HepG2 (cell line): ENCODE measurements around the gene SSU72. TPM values are rescaled to one million over a fixed set of nuclear protein-coding genes. Genes with fewer than 3 reads are reported as not detected.

Experiments
- EP300 ChIP-seq, 3 experiments: sonication (generic) in 1 of 3; formaldehyde crosslinking in 1 of 3; IDR thresholded peaks; 2 replicates each; pipeline versions ENCODE4 v1.5.1 to v1.6.1; 2011 to 2020; ENCODE audit warnings: low read depth in 2 of 3, low read length in 2 of 3, borderline replicate concordance in 1 of 3, improper control_type of control experiment in 1 of 3, mild to moderate bottlenecking in 1 of 3, missing genetic modification reagents in 1 of 3, moderate library complexity in 1 of 3
- HOXA3 ChIP-seq: sonication (generic); formaldehyde crosslinking; IDR thresholded peaks from 2 replicates; pipeline ENCODE4 v1.5.0; 2020; ENCODE audit warnings: missing genetic modification reagents
- MBNL3 ChIP-seq: fragments of 250-450 bp; sonication (Bioruptor Pico); conservative IDR thresholded peaks from 2 replicates; pipeline ENCODE4 v1.8.0; 2022; ENCODE audit warnings: mild to moderate bottlenecking, inconsistent platforms
- NR2F2 ChIP-seq: IDR thresholded peaks from 2 replicates; pipeline ENCODE4 v1.6.1; 2012; ENCODE audit warnings: low read depth, inconsistent platforms, borderline replicate concordance
- POLR2G ChIP-seq: fragments of 200-400 bp; formaldehyde crosslinking; IDR thresholded peaks from 2 replicates; pipeline ENCODE4 v1.6.1; 2018; ENCODE audit warnings: mild to moderate bottlenecking, low read depth, low read length, moderate library complexity
- SMAD1 ChIP-seq: sonication (generic); formaldehyde crosslinking; IDR thresholded peaks from 2 replicates; pipeline ENCODE4 v1.4.0; 2020; ENCODE audit warnings: missing genetic modification reagents, low read depth, mild to moderate bottlenecking, borderline replicate concordance
- TBX3 ChIP-seq: fragments of 450-650 bp; IDR thresholded peaks from 2 replicates; pipeline ENCODE4 v1.6.1; 2017; ENCODE audit warnings: antibody characterized with exemption, mild to moderate bottlenecking, inconsistent platforms, borderline replicate concordance
- TEAD3 ChIP-seq: optimal IDR thresholded peaks from 2 replicates; pipeline ENCODE3; 2016; ENCODE audit warnings: borderline replicate concordance
- THYN1 ChIP-seq: sonication (generic); formaldehyde crosslinking; IDR thresholded peaks from 2 replicates; pipeline ENCODE4 v1.8.1; 2023; ENCODE audit warnings: low read depth, mild to moderate bottlenecking, moderate library complexity, missing genetic modification reagents, borderline replicate concordance
- ZBTB38 ChIP-seq: sonication (generic); formaldehyde crosslinking; IDR thresholded peaks from 2 replicates; pipeline ENCODE4 v1.5.1; 2020; ENCODE audit warnings: mild to moderate bottlenecking, missing genetic modification reagents
- ZFP37 ChIP-seq: sonication (generic); formaldehyde crosslinking; IDR thresholded peaks from 2 replicates; pipeline ENCODE4 v1.4.0; 2020; ENCODE audit warnings: missing genetic modification reagents, borderline replicate concordance
- ZFP90 ChIP-seq: sonication (generic); formaldehyde crosslinking; IDR thresholded peaks from 2 replicates; pipeline ENCODE4 v1.8.0; 2022; ENCODE audit warnings: missing genetic modification reagents, mild to moderate bottlenecking, inconsistent platforms, borderline replicate concordance
- ZNF17 ChIP-seq: sonication (generic); formaldehyde crosslinking; IDR thresholded peaks from 2 replicates; pipeline ENCODE4 v1.5.0; 2020; ENCODE audit warnings: mild to moderate bottlenecking, missing genetic modification reagents
- ZNF235 ChIP-seq: sonication (generic); formaldehyde crosslinking; IDR thresholded peaks from 2 replicates; pipeline ENCODE4 v1.8.1; 2023; ENCODE audit warnings: mild to moderate bottlenecking, missing genetic modification reagents, borderline replicate concordance
- ZNF30 ChIP-seq: sonication (generic); formaldehyde crosslinking; IDR thresholded peaks from 2 replicates; pipeline ENCODE4 v1.5.0; 2020; ENCODE audit warnings: mild to moderate bottlenecking, missing genetic modification reagents
- ZNF484 ChIP-seq: sonication (generic); formaldehyde crosslinking; IDR thresholded peaks from 2 replicates; pipeline ENCODE4 v1.5.1; 2020; ENCODE audit warnings: mild to moderate bottlenecking, low read depth, missing genetic modification reagents, borderline replicate concordance
- ZNF547 ChIP-seq: sonication (generic); formaldehyde crosslinking; IDR thresholded peaks from 2 replicates; pipeline ENCODE4 v1.5.1; 2020; ENCODE audit warnings: mild to moderate bottlenecking, missing genetic modification reagents
- ZNF574 ChIP-seq: sonication (generic); formaldehyde crosslinking; IDR thresholded peaks from 2 replicates; pipeline ENCODE4 v1.4.0; 2020; ENCODE audit warnings: missing genetic modification reagents
- ZNF7 ChIP-seq: IDR thresholded peaks from 2 replicates; pipeline ENCODE4 v1.6.1; 2016; ENCODE audit warnings: missing biosample characterization, missing genetic modification reagents
- ZNF709 ChIP-seq: sonication (generic); formaldehyde crosslinking; IDR thresholded peaks from 2 replicates; pipeline ENCODE4 v1.5.0; 2020; ENCODE audit warnings: mild to moderate bottlenecking, missing genetic modification reagents
- ZNF790 ChIP-seq: sonication (generic); formaldehyde crosslinking; IDR thresholded peaks from 2 replicates; pipeline ENCODE4 v1.8.0; 2022; ENCODE audit warnings: missing genetic modification reagents, mild to moderate bottlenecking, borderline replicate concordance
- polyA plus RNA-seq, 8 experiments: library from polyadenylated mRNA; depleted of rRNA in 3 of 8; stranded (reverse) in 7 of 8; unstranded in 1 of 8; fragments of >200 nt; fragmentation: Illumina TruSeq in 4 of 8; extraction: Trizol in 4 of 8; gene quantifications; 2 replicates each; pipeline versions ENCODE4 v1.2.1 to v1.2.3, GENCODE V29; 2011 to 2016; ENCODE audit warnings: low read depth in 4 of 8, missing spikeins in 1 of 8, mixed read lengths in 1 of 8; ENCODE audit not compliant: insufficient read depth in 1 of 8
- total RNA-seq, 5 experiments: library from RNA; depleted of rRNA; stranded (reverse); fragments of >200 nt; fragmentation: Illumina TruSeq; extraction: Trizol; gene quantifications; 2 replicates each; pipeline ENCODE4 v1.2.3, GENCODE V29; 2016; ENCODE audit warnings: low read depth in 1 of 5
- TF ChIP-seq, protein P1 (sequence below): sonication (generic); formaldehyde crosslinking; IDR thresholded peaks from 2 replicates; pipeline ENCODE4 v1.4.0; 2020; ENCODE audit warnings: low read depth, mild to moderate bottlenecking, missing genetic modification reagents
- TF ChIP-seq, protein P2 (sequence below): sonication (generic); formaldehyde crosslinking; IDR thresholded peaks from 2 replicates; pipeline ENCODE4 v1.5.0; 2020; ENCODE audit warnings: missing genetic modification reagents
- TF ChIP-seq, protein P3 (sequence below): sonication (generic); formaldehyde crosslinking; conservative IDR thresholded peaks from 2 replicates; pipeline ENCODE4 v1.4.0; 2020; ENCODE audit warnings: missing genetic modification reagents

Gene SSU72
- total and polyA plus RNA-seq, 2 of the 13 experiments (the other 11 are each of a cell fraction or from before 2014, with no cell fraction given), result 42.8 to 67.1 TPM

GRCh38 chr1:1614204-1614953 lies 39.7 kb upstream of the SSU72 start (continued):
- TF ChIP-seq EP300 (IDR thresholded peaks at IDR 0.05; ENCODE audit: low read depth in 2 of 2, low read length in 2 of 2) (no peak), EP300 (CRISPR knock-in tag; IDR thresholded peaks at IDR 0.05; ENCODE audit: borderline replicate concordance) (no peak), POLR2G (0 out of 2 replicates have a peak, but pooled peaks have one; percentile 6), NR2F2 (no peak), ZNF17 (CRISPR knock-in tag) (no peak), ZNF235 (CRISPR knock-in tag) (no peak), SMAD1 (CRISPR knock-in tag) (no peak), ZNF484 (CRISPR knock-in tag) (no peak), ZNF7 (CRISPR knock-in tag) (0 out of 2 replicates have a peak, but pooled peaks have one; percentile 17), TBX3 (no peak), ZFP37 (CRISPR knock-in tag) (no peak), ZNF547 (CRISPR knock-in tag) (no peak), ZNF574 (CRISPR knock-in tag) (no peak), THYN1 (CRISPR knock-in tag) (no peak), ZNF30 (CRISPR knock-in tag) (no peak), ZNF790 (CRISPR knock-in tag) (no peak), MBNL3 (CRISPR knock-in tag) (no peak), ZBTB38 (no peak), ZFP90 (CRISPR knock-in tag) (no peak; the same call in 1 of the 2 replicates), HOXA3 (CRISPR knock-in tag) (peak; percentile 0; the same call in 1 of the 2 replicates), ZNF709 (no peak), TEAD3 (CRISPR knock-in tag) (no peak)
- TF ChIP-seq, protein P1, sequence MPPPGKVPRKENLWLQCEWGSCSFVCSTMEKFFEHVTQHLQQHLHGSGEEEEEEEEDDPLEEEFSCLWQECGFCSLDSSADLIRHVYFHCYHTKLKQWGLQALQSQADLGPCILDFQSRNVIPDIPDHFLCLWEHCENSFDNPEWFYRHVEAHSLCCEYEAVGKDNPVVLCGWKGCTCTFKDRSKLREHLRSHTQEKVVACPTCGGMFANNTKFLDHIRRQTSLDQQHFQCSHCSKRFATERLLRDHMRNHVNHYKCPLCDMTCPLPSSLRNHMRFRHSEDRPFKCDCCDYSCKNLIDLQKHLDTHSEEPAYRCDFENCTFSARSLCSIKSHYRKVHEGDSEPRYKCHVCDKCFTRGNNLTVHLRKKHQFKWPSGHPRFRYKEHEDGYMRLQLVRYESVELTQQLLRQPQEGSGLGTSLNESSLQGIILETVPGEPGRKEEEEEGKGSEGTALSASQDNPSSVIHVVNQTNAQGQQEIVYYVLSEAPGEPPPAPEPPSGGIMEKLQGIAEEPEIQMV (CRISPR knock-in tag), result 0 out of 2 replicates have a peak, but pooled peaks have one; percentile 35
- TF ChIP-seq, protein P2, sequence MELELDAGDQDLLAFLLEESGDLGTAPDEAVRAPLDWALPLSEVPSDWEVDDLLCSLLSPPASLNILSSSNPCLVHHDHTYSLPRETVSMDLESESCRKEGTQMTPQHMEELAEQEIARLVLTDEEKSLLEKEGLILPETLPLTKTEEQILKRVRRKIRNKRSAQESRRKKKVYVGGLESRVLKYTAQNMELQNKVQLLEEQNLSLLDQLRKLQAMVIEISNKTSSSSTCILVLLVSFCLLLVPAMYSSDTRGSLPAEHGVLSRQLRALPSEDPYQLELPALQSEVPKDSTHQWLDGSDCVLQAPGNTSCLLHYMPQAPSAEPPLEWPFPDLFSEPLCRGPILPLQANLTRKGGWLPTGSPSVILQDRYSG, result no peak
- TF ChIP-seq, protein P3, sequence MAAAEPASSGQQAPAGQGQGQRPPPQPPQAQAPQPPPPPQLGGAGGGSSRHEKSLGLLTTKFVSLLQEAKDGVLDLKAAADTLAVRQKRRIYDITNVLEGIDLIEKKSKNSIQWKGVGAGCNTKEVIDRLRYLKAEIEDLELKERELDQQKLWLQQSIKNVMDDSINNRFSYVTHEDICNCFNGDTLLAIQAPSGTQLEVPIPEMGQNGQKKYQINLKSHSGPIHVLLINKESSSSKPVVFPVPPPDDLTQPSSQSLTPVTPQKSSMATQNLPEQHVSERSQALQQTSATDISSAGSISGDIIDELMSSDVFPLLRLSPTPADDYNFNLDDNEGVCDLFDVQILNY (CRISPR knock-in tag), result no peak
